Suppressor macrophage treated with lipopolysaccharide for 1 hour (primary cell): ENCODE results near the gene DISP2.

Source experiments
- DNase-seq, 3 donors: peaks; one replicate each; pipeline ENCODE4 v3.0.0-alpha.2; 2020 to 2022

The DISP2 gene

GRCh38 chr15:40365624-40366456, 7.8 kb downstream of the DISP2 start:
- DNase-seq, result no peak

- no peak for DNase-seq
Measured at GRCh38 chr15:40366457-40367370, 8.7 kb downstream of the DISP2 start.

- DNase-seq, result no peak
Measured at GRCh38 chr15:40367371-40367685, 9.3 kb downstream of the DISP2 start.

GRCh38 chr15:40367686-40368611, 9.9 kb downstream of the DISP2 start:
- DNase-seq, result peak; percentile 93 to 96 (median 95)

GRCh38 chr15:40368719-40369473, 10.9 kb downstream of the DISP2 start:
- no peak for DNase-seq

GRCh38 chr15:40369474-40369869, 11.5 kb downstream of the DISP2 start:
- DNase-seq, result no peak

GRCh38 chr15:40369971-40370370, 12.0 kb downstream of the DISP2 start:
- DNase-seq, result no peak

GRCh38 chr15:40372981-40373380, 15.0 kb downstream of the DISP2 start:
- peak; percentile 36 to 73 (median 62) for DNase-seq

- DNase-seq, result no peak
Measured at GRCh38 chr15:40377606-40378005, 19.6 kb downstream of the DISP2 start.

GRCh38 chr15:40379374-40379773, 21.4 kb downstream of the DISP2 start:
- no peak for DNase-seq

- DNase-seq, result peak; percentile 86 to 90 (median 90)
Measured at GRCh38 chr15:40379853-40380252, 21.8 kb downstream of the DISP2 start.

- DNase-seq, result no peak
Measured at GRCh38 chr15:40380636-40381035, 22.6 kb downstream of the DISP2 start.

GRCh38 chr15:40381818-40382529, 24.0 kb downstream of the DISP2 start:
- DNase-seq, result no peak

GRCh38 chr15:40382580-40383456, 24.8 kb downstream of the DISP2 start, which contains the start of gene KNSTRN:
Gene KNSTRN, plus strand, starts transcription at chr15:40382721. Its CDS starts 115 bp downstream, at chr15:40382836.
- peak; percentile 94 to 96 (median 95) for DNase-seq

- DNase-seq, result no peak
Measured at GRCh38 chr15:40386480-40386879, 28.5 kb downstream of the DISP2 start.

GRCh38 chr15:40388941-40389823, 31.2 kb downstream of the DISP2 start:
- DNase-seq, result peak; percentile 82 to 96 (median 96)

- peak; percentile 29 to 47 (median 45) for DNase-seq
Measured at GRCh38 chr15:40389824-40390595, 32.0 kb downstream of the DISP2 start.
